HG03571 (cell line): ENCODE data around the gene SEL1L3.

Experiments
- ATAC-seq: cut with Tn5 transposase; IDR thresholded peaks from one replicate; pipeline ENCODE4 v1.9.1; 2021; ENCODE audit not compliant: unreplicated experiment

The SEL1L3 gene

GRCh38 chr4:25795566-25796454 is 67.0 kb downstream of the SEL1L3 start:
- ATAC-seq: no peak

GRCh38 chr4:25795091-25795490 is 67.7 kb downstream of the SEL1L3 start:
- ATAC-seq: no peak

- no peak for ATAC-seq
Measured at GRCh38 chr4:25792876-25793275, 69.9 kb downstream of the SEL1L3 start.

- ATAC-seq: no peak
Measured at GRCh38 chr4:25792200-25792791, 70.5 kb downstream of the SEL1L3 start.

GRCh38 chr4:25790024-25790423 is 72.8 kb downstream of the SEL1L3 start:
- no peak for ATAC-seq

GRCh38 chr4:25788703-25789238 is 74.0 kb downstream of the SEL1L3 start:
- ATAC-seq: no peak

- no peak for ATAC-seq
Measured at GRCh38 chr4:25786497-25787065, 76.2 kb downstream of the SEL1L3 start.

GRCh38 chr4:25783943-25784342 is 78.8 kb downstream of the SEL1L3 start:
- no peak for ATAC-seq

GRCh38 chr4:25783126-25783525 is 79.7 kb downstream of the SEL1L3 start:
- no peak for ATAC-seq

GRCh38 chr4:25782482-25782881 is 80.3 kb downstream of the SEL1L3 start:
- no peak for ATAC-seq

GRCh38 chr4:25779021-25779420 is 83.8 kb downstream of the SEL1L3 start:
- ATAC-seq: no peak

- ATAC-seq: no peak
Measured at GRCh38 chr4:25776795-25777194, 86.0 kb downstream of the SEL1L3 start.

GRCh38 chr4:25775166-25775565 is 87.6 kb downstream of the SEL1L3 start:
- no peak for ATAC-seq

- no peak for ATAC-seq
Measured at GRCh38 chr4:25773358-25773757, 89.4 kb downstream of the SEL1L3 start.

GRCh38 chr4:25771672-25772071 is 91.1 kb downstream of the SEL1L3 start:
- no peak for ATAC-seq

GRCh38 chr4:25770847-25771246 is 91.9 kb downstream of the SEL1L3 start:
- no peak for ATAC-seq

- no peak for ATAC-seq
Measured at GRCh38 chr4:25769251-25769650, 93.5 kb downstream of the SEL1L3 start.

- no peak for ATAC-seq
Measured at GRCh38 chr4:25767877-25768725, 94.7 kb downstream of the SEL1L3 start.

- ATAC-seq: no peak
Measured at GRCh38 chr4:25760518-25761157, 102.2 kb downstream of the SEL1L3 start.

- no peak for ATAC-seq
Measured at GRCh38 chr4:25760048-25760447, 102.7 kb downstream of the SEL1L3 start.
